ENCODE data around the gene PTPN21. TPM values are rescaled to one million over a fixed set of nuclear protein-coding genes. Genes with fewer than 3 reads are reported as not detected.

Gene PTPN21
- total RNA-seq, 1 donor from 2014 or later: 47.6 TPM

DNA sequence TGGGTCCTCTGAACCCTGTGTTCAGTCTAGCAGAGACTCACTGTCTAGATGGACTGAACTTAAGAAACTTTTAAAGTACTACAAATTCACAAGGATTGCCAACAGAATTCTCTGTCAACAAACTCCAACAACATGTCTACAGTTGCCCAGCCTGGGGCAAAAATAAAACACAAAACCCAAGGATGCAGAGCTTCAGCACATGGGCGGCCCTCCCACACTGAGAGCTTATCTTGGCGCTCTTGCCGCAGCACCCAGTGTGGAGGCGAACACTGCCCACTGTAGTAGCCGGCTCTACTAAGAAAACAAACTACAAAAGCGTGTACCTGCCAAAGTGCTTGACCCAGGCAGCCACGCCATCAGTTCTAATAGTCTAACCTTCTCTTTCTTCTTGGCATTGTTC lies 66.7 kb downstream of the PTPN21 start:
- H3K27ac ChIP-seq: no peak overlapping the region
- H3K36me3 ChIP-seq: peaks cover 41% of the 10 kb centered on the region
- TF ChIP-seq, protein P1, sequence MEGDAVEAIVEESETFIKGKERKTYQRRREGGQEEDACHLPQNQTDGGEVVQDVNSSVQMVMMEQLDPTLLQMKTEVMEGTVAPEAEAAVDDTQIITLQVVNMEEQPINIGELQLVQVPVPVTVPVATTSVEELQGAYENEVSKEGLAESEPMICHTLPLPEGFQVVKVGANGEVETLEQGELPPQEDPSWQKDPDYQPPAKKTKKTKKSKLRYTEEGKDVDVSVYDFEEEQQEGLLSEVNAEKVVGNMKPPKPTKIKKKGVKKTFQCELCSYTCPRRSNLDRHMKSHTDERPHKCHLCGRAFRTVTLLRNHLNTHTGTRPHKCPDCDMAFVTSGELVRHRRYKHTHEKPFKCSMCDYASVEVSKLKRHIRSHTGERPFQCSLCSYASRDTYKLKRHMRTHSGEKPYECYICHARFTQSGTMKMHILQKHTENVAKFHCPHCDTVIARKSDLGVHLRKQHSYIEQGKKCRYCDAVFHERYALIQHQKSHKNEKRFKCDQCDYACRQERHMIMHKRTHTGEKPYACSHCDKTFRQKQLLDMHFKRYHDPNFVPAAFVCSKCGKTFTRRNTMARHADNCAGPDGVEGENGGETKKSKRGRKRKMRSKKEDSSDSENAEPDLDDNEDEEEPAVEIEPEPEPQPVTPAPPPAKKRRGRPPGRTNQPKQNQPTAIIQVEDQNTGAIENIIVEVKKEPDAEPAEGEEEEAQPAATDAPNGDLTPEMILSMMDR (IDR thresholded peaks at IDR 0.05): no peak

DNA sequence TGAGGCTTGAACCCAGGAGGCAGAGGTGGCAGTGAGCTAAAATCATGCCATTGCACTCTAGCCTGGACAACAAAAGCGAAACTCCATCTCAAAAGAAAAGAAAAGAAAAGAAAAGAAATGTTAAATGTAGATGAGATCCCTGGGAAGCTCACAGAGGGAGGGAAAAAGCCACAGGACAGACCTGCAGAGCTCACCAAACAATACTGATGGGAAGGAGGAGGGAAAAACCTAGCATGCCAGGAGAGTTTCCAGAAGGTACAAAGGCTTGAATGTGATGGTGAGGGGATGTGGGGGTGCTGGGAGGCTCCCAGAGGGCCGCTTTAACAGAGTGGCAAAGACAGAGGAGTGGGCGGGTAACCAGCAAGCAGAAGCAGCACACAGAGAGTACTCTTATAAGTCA lies 72.3 kb downstream of the PTPN21 start:
- no peak overlapping the region for H3K4me3 ChIP-seq
- TF ChIP-seq, protein P1 (IDR thresholded peaks at IDR 0.05): no peak
- H3K27me3 ChIP-seq (ENCODE audit: low read depth): no peaks in the 10 kb centered on the region
- intact Hi-C loops (cut with DNase I): no loop called here
- H3K27ac ChIP-seq: peak overlapping the region; percentile 41
- H3K9me3 ChIP-seq: no peaks in the 10 kb centered on the region
- ATAC-seq (no peak), DNase-seq (no peak)
- H3K4me1 ChIP-seq: no peaks in the 10 kb centered on the region
- H3K36me3 ChIP-seq: peaks cover 69% of the 10 kb centered on the region

More for the DNA sequence above, 66.7 kb downstream of the PTPN21 start:
- Histone ChIP-seq H3K9me3 (no peaks in the 10 kb centered on the region), H3K27me3 (ENCODE audit: low read depth) (no peaks in the 10 kb centered on the region), H3K4me1 (no peaks in the 10 kb centered on the region), H3K4me3 (no peak overlapping the region)
- intact Hi-C loops (cut with DNase I): no loop called here
- no peak for DNase-seq
- ATAC-seq: peak; percentile 35 to 63

DNA sequence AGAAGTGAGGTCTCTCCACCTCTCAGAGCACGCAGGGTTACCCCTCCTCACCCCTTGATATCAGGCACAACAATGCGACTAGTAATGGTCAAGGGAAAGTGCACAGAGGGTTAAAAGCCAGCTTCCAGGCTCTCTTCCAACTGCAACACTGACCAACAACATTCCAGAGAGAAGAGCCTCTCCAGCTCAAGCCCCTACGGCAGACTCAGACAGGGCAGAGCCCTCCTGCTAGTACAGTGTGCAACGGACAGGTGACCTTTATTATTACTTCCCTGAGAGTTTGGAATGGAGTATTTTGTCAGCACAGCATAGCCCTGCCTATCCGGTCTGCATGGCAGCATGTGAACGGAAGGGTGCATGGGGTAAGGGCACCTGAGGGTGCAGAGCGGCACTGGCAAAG lies 73.0 kb downstream of the PTPN21 start:
- ATAC-seq: peak; percentile 92 to 94
- intact Hi-C loops (cut with DNase I): no loop called here
- Histone ChIP-seq H3K9me3 (no peaks in the 10 kb centered on the region), H3K4me3 (no peak overlapping the region), H3K36me3 (peaks cover 69% of the 10 kb centered on the region), H3K27me3 (ENCODE audit: low read depth) (no peaks in the 10 kb centered on the region), H3K27ac (peak overlapping the region; percentile 43), H3K4me1 (no peaks in the 10 kb centered on the region)
- DNase-seq: peak; percentile 58
- TF ChIP-seq, protein P1 (IDR thresholded peaks at IDR 0.05): no peak

DNA sequence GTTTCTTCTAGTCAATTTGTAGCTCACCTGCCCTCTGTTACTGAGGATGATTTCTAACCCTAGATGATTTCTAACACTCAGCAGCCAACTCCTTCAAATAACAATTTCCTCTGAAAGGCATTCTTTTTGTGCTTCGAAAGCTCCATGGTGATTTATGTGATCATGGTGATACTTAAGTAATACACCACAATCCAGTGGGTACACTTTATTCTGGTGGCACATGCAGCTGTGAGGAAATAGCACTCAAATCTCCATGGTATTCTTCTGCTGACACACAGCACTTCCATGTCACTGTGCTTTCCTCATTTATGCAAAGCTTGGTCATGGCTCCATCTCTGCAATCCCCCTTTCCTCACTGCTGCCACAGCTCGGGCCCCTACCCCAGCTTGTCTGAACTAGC lies 73.7 kb downstream of the PTPN21 start:
- Histone ChIP-seq H3K4me1 (no peaks in the 10 kb centered on the region), H3K27ac (peak overlapping the region; percentile 43), H3K9me3 (no peaks in the 10 kb centered on the region), H3K4me3 (no peak overlapping the region), H3K27me3 (ENCODE audit: low read depth) (no peaks in the 10 kb centered on the region), H3K36me3 (peaks cover 69% of the 10 kb centered on the region)
- TF ChIP-seq, protein P1 (IDR thresholded peaks at IDR 0.05): no peak
- intact Hi-C loops (cut with DNase I): no loop called here
- ATAC-seq (peak; percentile 58 to 62), DNase-seq (no peak)

DNA sequence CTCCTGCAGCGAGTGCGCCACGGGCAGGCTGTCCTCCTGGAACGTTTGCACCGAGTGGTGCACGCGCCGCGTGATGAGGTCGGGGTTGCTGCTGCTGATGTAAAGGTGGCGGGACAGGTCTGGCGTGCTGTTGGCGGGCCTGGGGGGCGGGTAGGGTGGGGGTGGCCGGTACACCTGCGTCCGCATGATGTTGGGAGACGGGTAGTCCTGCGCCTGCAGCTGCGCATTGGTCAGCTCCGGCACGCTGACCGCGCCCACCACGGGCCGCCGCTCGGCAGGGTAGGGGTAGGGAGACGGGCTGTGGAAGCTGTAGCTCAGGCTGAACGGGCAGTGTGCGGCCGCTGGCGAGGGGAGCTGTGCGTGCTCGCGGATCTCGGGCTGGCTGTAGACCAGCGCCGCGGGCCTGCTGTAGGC lies 75.2 kb downstream of the PTPN21 start:
- no peaks in the 10 kb centered on the region for H3K27me3 ChIP-seq (ENCODE audit: low read depth)
- no peak overlapping the region for H3K4me3 ChIP-seq
- H3K4me1 ChIP-seq: no peaks in the 10 kb centered on the region
- ATAC-seq (no peak), DNase-seq (no peak)
- H3K27ac ChIP-seq: no peak overlapping the region
- H3K9me3 ChIP-seq: no peaks in the 10 kb centered on the region
- intact Hi-C loops (cut with DNase I): no loop called here
- H3K36me3 ChIP-seq: peaks cover 67% of the 10 kb centered on the region
- TF ChIP-seq, protein P1 (IDR thresholded peaks at IDR 0.05): no peak

DNA sequence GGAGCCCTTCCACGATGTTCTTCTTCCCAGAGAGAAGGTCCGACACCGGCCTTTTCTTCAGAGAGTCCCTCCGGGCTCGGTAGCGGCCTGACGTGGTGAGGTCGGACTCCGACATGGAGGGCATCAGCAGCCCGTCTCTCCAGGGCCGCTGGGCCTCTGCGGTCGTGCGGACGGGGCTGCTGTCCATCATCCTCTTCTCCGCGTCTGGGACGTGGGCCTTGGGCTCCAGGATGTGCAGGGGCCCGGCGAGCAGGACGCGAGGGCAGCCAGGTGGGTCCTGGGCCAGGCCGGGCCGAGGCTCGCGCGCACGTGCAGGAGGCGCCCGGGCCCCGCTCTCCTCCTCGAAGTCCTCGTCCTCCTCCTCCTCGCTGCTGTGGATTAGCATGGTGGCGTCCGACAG lies 75.9 kb downstream of the PTPN21 start:
- no peaks in the 10 kb centered on the region for H3K27me3 ChIP-seq (ENCODE audit: low read depth)
- TF ChIP-seq, protein P1 (IDR thresholded peaks at IDR 0.05): no peak
- no peaks in the 10 kb centered on the region for H3K9me3 ChIP-seq
- H3K4me3 ChIP-seq: no peak overlapping the region
- H3K27ac ChIP-seq: no peak overlapping the region
- no peak for DNase-seq
- peaks cover 2% of the 10 kb centered on the region for H3K4me1 ChIP-seq
- intact Hi-C loops (cut with DNase I): no loop called here
- peaks cover 60% of the 10 kb centered on the region for H3K36me3 ChIP-seq
- no peak for ATAC-seq
